Erythroblast (primary cell): Measurements from ENCODE around the gene FNIP1.

Source experiments
- GATA1 ChIP-seq: IDR thresholded peaks from 2 replicates; pipeline ENCODE4 v1.6.1; 2011; ENCODE audit warnings: low read depth, mild to moderate bottlenecking, control low read depth, low read length, moderate library complexity
- POLR2A ChIP-seq: IDR thresholded peaks from 2 replicates; pipeline ENCODE4 v1.6.1; 2011; ENCODE audit warnings: mild to moderate bottlenecking, low read length

GRCh38 chr5:131766689-131767088, 30.1 kb downstream of the FNIP1 start:
- TF ChIP-seq POLR2A: no peak
- TF ChIP-seq GATA1: no peak
